GM12891 (cell line): ENCODE results near the gene TCF12.

ENCODE experiments used
- PAX5 ChIP-seq: IDR thresholded peaks from 2 replicates; pipeline ENCODE4 v1.6.1; 2011; ENCODE audit warnings: low read length, moderate library complexity, mild to moderate bottlenecking; ENCODE audit not compliant: insufficient read depth, severe bottlenecking
- POLR2A ChIP-seq: IDR thresholded peaks from 2 replicates; pipeline ENCODE4 v1.6.1; 2011; ENCODE audit warnings: low read depth, low read length, control low read depth
- POLR2AphosphoS5 ChIP-seq: IDR thresholded peaks from 2 replicates; pipeline ENCODE4 v1.6.1; 2011; ENCODE audit warnings: low read depth, low read length, control low read depth
- SPI1 ChIP-seq: IDR thresholded peaks from 2 replicates; pipeline ENCODE4 v1.6.1; 2011; ENCODE audit warnings: low read depth, low read length, control low read depth
- TAF1 ChIP-seq: IDR thresholded peaks from 2 replicates; pipeline ENCODE4 v1.6.1; 2011; ENCODE audit warnings: low read depth, low read length, control low read depth

GRCh38 chr15:57251308-57251707, 332.9 kb downstream of the TCF12 start:
- TF ChIP-seq POLR2A (no peak), POLR2AphosphoS5 (no peak), SPI1 (no peak), PAX5 (no peak), TAF1 (no peak)
